ENCODE measurements around the gene ZDHHC12.
A peak's percentile ranks its signal among the peaks of the same experiment; 100 is the strongest.

Gene ZDHHC12

DNA sequence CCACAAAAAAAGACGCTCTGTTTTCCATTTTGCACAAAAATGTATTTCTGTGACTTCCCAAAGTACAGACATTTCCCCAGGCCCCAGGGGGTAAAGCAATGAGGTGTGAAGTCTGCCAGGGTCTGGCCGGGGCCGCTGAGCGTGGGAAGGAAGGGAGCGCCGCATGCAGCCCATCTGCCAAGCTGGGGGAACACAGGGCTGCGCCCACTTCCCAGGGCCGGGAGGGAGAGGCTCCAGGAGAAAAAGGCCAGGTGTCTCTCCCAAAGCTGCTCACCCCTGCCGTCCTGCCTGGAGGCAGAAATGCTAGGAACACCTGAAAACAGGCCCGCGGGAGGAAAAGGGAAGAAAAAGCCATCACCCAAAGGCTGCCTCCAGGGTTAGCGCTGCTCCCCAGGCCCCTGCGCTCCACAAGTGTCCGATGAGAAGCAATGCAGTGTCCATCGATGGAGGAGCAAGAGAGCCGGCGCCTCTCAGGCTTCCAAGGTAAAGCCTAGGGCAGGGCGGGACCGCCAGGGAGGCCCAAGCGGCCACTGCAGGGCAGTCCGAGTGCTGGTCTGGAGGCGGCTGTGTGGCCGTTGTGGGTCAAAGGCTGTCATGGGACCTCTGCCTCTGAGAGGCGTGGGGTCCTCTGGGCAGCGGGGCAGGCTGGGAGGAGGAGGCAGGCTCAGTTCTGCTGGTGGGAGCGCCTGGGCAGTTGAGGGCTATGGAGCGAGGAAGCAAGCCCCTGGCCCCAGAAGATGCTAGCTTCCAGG, 6.0 kb upstream of the ZDHHC12 start:
- peak in 2 of 3 experiments; percentile 60 to 70 for DNase-seq

DNA sequence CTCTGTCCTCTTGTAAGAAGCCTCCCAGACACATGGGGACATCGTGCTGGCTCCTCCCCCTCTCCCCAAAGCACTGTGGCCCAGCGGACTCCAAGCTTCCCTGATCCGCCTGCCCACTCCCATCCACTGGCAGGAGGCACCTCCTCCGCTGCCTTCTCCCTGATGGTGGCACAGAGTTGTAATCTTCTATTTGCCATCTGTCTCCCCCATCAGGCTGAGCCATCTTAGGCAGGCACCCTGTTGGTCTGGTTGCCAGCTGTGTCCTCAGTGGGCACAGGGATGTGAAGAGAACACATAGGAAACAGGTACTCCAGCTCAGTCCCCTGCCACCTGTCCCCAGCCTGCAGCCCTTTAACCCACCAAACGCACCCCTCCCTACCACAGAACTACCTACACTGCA, 5.4 kb upstream of the ZDHHC12 start:
- DNase-seq, result peak in 2 of 3 experiments; percentile 60 to 80

DNA sequence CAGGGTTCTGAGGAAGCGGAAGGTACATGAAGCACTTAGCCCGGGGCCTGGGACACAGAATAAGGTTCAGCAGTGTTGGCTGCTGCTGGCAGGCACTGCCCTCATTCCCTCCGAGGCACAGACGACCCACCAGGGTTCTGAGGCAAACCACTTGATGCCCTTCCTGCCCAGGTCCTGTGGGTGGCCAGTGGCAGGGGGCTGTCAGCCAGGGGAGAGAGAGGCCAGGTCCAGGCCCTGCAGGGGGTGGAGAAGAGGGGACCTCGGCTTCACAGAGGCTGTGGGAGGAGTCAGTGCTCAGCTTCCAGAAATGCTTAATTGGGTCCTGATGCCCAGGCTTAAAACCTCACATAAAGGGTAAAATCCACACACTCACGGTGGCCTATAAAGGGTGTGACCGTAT, 4.4 kb upstream of the ZDHHC12 start:
- no peak for DNase-seq

DNA sequence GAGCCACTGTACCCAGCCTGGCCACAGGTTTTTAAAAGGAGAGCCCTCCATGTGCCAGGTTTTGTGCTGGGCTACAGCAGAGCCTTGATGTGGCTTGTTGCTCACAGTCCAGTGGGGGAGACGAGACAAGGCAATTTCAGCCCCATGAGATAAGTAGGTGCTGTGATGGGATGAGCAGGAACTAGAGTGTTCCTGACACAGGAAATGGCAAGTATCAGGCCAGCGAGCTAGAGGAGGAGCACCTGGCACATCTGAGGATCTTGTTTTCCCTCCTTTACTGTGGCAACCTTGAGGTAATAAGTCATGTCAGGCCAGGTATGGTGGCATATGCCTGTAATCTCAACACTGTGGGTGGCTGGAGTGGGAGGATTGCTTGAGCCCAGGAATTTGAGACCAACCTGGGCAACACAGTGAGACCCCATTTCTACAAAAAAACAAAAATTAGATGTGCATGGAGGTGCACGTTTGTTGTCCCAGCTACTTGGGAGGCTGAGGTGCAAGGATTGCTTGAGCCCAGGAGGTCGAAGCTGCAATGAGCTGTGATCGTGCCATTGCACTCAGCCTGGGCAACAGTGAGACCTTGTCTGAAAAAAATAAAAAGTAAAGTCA, 3.8 kb upstream of the ZDHHC12 start:
- DNase-seq, result no peak

DNA sequence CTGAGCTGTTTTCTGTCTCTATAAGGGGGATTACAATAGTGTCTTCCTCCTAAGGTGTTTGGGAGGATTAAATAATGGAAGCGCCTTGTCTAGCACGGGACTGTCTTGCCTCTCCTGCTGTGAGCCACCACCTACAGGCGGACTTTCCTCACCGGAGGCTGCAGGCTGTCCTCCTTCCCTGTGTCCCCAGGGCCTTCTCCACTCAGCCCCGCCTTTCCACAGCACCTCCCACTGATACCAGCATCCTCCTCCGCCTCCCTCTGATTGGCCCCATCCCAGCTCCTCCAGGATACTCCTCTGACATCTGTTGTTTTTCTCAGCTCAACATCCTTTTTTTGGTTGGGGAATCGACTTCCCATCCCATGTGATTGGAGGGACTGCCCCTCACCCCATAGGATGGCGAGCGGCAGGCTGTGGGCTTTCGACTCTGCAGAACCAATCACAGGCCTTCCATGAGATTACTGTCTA, 851 bp upstream of the ZDHHC12 start:
- DNase-seq, result peak; percentile 42 to 69 (median 61)

DNA sequence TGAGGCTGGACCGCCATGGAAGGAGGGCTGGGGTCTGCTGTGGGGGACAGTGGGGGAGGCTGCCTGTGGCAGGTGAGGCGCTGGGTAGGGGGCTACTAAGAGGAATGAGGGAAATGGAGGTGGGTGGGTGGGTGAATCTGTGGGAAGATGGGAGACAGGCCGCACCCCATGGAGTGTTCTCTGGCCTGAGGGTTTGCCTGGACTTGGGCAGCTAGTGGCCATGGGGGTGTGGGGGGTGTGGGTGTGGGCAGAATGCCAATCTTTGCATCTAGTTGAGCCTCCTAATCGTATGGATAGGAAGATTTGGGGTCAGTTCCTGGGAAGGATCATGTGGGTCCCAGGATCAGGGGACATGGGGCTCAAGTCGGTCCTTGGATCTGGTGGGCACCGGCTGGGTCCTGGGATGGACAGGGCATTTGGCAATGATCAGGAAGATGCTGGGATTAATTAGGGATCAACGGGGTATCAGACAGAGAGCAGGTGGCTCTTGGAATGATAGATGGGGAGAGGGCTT, 518 bp downstream of the ZDHHC12 start:
- DNase-seq, result no peak

DNA sequence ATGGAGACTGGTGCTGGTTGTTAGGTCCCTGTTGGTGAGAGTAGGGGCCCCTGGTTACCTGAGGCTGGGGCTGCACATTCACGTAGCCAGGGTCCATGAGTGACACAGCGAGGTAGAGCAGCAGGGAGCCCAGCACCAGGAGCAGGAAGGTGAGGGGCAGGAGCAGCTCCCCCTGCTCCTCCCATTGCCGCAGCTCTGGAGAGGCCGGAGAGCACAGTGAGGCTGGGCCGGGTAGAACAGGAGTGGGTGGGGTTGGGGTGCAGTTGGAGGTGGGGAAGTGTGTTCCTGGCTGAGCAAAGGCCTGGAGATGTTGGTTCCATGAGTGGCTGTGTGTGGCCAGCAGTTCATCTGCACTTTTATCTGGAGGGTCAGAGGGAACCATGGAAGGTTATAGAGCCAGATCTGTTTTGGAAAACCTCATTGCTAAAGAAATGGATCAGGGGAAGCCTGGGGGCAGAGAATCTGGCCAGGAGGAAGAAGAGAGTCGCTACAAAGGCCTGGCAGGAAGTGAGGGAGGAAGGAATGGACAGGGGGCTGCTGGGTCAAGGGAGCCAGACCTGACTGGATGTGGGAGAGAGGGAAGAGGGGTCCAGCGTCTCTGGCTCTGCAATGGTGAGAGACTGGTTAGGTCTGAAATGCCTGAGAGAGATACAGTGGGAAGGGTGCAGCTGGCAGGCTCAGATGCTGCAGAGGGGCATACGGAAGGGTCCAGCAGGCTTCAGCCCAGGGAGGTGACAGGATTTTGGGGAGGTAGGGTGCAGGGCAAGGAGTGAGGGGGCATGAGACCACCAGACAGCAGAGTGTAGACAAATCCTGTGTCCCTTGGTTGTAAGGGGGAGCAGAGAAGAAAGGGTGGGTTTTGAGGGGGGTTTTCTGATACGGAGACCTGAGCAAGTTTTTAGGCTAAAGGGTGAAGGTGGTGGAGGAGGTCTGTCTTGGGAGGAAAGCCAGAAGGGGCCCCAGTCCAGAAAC, 1.3 kb downstream of the ZDHHC12 start:
- no peak for DNase-seq

DNA sequence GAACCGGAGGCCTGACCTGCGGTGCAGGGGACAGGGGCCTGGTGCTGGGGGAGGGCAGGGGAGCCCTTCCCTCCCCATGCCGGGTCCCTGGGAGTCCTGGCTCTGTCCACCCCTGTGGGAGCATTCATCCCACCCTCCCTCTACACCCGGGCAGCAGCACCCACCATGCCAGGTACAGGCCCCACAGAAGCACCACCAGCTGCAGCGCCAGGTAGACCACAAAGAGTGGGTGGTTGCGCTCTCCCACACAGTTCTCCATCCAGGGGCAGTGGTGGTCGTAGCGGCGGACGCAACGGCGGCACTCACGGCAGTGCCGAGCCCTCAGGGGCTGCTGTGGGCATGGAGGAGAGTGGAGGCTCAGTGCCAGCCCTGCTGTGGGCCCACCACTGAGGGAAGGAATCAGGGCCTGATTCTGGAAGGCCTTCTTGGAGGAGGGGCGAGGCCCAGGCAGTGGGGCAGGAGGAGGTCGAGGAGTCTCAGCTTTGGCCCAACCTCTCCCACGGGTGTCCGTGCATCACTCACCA, 2.4 kb downstream of the ZDHHC12 start:
- no peak for DNase-seq

DNA sequence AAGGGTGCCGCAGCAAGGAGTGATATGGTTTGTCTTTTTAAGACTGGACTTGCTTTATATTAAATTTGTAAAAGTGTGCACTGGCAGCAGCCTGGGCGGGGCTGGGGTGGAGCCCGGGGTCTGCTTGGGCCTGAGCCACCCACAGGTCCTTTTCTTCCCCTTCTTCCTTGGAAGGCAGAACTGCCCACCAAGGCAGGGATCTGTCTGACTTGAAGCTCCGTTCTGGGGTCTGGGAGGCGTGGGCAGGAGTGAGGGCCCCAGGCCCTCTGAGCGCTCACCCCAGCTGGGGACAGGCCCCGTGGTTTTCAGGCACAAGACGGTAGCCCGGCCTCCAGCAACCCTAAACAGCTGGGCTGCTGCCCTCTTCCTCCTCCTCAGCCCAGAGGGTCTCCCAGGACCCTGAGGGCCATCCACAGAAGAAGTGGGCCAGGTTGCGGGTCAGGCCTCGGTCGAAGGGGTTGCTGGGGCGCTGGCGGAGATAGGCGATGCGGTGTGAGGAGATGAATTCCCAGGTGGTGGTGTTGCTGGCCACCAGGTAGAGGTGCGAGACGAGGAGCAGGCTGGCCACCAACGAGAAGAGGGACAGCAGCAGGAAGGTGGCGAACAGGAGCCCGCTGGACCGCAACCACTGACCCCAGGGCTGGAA, 3.0 kb downstream of the ZDHHC12 start:
- no peak for DNase-seq

DNA sequence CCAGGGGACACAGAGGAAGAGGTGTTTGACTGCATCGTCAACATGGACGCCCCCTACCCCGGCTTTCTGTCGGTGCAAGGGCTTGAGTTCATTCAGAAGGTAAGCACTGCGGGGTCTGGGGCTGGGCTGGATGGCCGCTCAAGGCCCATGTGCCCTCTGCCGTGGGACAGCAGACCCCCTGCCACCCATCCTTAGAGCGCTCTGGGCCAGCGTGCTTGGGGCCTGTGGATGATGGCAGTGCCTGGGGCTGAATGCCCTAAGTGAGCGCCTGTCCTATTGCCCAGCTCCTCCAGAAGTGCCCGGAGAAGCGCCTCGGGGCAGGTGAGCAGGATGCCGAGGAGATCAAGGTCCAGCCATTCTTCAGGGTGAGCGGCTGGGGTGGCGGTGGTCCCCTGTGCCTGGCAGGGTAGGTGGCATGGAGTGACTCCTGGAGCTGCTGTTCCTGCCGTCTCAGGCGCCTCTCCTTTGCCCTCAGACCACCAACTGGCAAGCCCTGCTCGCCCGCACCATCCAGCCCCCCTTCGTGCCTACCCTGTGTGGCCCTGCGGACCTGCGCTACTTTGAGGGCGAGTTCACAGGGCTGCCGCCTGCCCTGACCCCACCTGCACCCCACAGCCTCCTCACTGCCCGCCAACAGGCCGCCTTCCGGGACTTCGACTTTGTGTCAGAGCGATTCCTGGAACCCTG, 3.9 kb downstream of the ZDHHC12 start:
- no peak for DNase-seq

DNA sequence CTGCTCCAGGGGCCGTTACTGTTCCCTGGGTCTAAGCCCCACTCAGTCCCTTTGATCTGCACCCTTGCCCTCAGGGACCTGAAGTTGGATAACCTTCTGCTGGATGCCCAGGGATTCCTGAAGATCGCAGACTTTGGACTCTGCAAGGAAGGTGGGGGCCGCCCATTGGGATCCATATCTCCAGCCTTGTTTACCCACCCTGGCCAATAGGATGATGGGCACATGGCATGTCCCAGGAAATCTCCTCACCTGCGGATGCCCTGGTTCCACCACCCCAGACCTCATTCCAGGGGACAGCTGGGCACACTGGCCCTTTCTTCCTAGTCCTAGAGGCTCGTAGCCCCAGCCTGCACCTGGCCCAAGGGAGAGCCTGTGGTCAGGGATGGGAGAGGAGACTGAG, 5.5 kb downstream of the ZDHHC12 start:
- DNase-seq, result no peak

DNA sequence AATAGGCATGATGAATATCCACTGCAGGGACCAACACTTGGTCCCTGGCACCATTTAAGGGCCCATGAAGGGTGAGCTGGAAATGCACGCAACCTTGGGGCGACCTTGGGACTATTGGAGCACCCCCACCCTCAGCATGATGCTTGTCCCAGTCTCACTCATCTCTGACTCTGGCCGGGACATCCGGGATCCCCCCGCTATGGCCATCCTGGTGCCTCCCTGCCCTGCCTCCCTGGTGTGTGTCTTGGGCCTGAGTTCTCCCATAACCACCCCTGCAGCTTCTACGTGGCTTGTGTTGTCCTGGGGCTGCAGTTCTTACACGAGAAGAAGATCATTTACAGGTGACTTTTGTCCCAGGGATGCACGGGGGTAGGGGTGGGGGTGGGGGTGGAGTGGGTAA, 5.9 kb downstream of the ZDHHC12 start:
- no peak for DNase-seq

DNA sequence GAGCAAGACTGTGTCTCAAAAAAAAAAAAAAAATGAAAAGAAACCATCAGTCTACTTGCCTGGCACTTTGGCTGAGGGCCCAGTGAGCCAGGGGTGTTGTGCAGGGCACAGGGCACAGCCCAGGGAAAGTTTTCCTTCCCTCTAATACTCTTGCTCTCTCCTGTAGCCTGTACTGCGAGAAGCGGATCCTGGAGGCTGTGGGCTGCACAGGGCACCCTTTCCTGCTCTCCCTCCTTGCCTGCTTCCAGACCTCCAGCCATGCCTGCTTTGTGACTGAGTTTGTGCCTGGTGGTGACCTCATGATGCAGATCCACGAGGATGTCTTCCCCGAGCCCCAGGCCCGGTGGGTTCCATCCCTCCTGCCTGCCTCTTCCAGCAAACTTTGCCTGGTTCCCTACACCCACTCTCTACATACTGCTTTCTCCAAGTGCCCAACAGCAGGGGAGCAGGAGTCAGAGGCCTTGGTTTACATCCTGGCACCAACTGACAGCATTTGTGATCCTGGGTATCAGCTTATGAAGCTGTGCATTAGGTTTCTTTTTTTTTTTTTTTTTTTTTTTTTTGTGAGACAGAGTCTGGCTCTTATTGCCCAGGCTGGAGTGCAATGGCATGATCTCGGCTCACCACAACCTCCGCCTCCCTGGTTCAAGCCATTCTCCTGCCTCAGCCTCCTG, 7.2 kb downstream of the ZDHHC12 start:
- no peak for DNase-seq

DNA sequence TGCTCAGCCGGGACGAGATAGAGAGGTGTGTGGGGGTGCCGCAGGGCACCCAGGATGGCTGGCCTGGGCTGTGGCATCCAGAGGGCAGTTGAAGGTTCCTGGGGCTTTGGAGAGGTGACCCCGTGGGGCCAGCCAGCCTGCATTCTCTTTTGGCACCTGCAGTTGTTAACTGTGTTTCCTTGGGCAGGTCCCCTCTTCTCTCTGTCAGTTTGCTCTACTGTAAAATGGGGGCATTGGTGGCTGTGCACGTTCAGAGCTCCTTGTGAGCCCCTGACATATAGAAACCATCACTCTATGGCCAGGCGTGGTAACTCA, 8.5 kb downstream of the ZDHHC12 start:
- DNase-seq, result no peak

DNA sequence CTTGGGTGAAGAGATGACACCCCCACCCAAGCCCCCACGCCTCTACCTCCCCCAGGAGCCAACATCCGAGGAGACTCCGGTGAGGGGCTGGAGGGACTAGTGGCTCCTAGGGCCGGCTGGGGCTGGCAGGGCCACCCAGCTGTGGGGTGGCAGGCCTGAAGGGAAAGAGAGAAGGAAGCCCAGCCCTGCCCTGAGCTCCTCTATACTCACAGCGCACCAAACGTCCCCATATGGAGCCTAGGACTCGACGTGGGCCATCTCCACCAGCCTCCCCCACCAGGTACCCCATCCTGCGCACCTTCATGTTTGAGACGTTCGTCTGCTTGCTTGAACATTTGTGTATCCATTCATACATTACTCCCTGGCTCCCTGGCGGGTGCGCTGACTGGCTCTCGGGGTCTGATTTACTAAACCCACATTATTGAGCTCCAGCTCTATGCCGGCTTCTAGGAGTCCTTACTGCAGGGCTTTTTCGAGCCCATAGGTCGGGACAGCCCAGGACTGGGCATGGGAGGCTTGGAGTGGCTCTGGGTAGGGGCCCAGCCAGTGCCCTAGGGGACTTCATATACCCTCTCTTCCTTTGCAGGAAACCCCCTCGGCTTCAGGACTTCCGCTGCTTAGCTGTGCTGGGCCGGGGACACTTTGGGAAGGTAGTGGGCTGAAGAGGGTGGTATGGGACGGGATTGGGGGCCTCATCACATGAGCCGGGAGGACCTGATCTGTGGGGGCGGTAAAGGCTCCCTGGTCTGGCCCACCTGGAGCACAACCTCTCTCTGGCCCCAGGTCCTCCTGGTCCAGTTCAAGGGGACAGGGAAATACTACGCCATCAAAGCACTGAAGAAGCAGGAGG, 9.1 kb downstream of the ZDHHC12 start:
- DNase-seq, result no peak

DNA sequence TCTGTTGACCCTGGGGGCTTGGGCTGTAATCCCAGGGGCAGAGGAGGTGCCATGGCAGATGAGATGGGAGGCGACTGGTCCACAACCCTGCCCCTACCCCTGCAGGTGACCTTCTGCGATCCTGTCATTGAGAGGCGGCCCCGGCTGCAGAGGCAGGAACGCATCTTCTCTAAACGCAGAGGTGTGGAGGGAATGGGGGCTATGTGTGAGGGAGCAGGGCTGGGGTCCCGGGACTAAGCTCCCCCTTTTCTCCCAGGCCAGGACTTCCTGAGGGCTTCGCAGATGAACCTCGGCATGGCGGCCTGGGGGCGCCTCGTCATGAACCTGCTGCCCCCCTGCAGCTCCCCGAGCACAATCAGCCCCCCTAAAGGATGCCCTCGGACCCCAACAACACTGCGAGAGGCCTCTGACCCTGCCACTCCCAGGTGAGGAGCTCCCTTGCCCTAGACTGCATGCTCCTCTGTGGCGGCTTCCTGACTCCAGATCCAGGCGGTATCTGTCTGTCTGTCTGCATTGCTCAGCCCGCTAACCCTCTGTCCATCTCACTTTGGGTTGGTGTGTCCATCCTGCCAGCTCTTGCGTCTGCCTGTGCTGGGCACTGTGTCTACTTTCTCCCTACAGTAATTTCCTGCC, 9.9 kb downstream of the ZDHHC12 start:
- DNase-seq, result no peak

DNA sequence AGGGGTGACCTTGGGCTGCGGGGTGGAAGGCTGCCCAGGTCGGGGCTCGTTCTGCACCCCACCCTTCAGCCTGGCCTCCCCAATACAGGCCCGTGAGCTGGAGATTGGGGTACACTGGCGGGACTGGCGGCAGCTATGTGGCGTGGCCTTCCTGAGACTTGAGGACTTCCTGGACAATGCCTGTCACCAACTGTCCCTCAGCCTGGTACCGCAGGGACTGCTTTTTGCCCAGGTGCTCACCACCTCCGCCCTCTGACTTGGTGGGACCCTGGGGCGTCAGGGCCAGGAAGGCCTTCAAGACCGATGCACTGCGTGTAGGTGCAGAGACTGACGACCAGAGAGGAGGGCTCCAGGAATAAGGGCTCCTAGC, 10.5 kb downstream of the ZDHHC12 start:
- no peak for DNase-seq

DNA sequence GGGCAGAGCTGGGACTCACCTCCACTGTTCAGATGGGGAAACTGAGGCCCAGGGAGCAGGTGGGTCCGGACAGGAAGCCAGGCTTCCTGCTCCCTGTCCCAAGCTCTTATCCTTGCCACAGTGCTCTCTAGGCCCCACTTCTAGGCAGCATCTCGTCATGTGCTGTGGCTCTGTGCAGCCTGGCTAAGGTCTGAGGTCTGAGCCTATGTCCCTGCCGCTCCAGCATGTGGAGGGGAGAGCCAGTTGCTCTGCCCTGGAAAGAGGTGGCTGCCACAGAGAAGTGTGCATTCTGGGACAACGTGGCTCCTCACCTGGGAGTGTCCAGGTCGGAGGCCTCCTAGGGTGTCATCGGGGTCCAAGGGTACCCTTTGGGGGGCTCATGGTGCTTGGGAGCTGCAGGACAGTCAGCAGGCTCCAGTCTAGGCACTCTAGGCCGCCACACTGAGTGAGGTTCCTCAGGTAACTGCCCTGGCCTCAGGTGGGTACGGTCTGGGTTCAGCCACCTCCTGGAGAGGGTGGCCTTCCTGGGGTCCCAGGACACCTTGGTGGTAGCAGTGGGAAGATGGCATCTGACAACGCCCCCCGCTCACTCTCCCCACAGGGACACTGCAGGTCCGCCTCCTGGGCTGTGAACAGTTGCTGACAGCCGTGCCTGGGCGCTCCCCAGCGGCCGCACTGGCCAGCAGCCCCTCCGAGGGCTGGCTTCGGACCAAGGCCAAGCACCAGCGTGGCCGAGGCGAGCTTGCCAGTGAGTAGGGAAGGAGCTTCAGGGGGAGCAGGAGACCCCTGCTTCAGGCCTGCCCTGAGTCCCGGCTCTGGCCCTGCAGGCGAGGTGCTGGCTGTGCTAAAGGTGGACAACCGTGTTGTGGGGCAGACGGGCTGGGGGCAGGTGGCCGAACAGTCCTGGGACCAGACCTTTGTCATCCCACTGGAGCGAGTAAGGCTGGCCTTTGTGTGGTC, 11.2 kb downstream of the ZDHHC12 start:
- no peak for DNase-seq

DNA sequence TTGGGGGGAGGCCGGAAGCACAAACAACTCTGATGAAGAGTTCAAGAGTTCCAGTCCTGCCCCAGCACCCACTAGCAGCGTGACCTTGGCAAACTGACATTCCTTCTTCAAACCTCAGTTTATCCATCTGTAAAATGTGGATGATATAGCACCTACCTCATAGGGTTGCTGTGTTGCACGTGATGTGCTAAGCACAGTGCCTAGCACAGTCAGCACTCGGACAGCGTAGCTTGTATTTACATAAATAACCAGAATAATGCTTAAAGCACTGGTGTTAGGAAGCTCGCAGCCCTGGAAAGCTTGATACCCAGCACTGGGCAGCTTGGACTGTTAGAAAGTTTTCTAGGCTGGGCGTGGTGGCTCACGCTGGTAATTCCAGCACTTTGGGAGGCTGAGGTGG, 16.5 kb downstream of the ZDHHC12 start:
- no peak for DNase-seq
